ENCODE results near the gene SLC25A23.

DNA sequence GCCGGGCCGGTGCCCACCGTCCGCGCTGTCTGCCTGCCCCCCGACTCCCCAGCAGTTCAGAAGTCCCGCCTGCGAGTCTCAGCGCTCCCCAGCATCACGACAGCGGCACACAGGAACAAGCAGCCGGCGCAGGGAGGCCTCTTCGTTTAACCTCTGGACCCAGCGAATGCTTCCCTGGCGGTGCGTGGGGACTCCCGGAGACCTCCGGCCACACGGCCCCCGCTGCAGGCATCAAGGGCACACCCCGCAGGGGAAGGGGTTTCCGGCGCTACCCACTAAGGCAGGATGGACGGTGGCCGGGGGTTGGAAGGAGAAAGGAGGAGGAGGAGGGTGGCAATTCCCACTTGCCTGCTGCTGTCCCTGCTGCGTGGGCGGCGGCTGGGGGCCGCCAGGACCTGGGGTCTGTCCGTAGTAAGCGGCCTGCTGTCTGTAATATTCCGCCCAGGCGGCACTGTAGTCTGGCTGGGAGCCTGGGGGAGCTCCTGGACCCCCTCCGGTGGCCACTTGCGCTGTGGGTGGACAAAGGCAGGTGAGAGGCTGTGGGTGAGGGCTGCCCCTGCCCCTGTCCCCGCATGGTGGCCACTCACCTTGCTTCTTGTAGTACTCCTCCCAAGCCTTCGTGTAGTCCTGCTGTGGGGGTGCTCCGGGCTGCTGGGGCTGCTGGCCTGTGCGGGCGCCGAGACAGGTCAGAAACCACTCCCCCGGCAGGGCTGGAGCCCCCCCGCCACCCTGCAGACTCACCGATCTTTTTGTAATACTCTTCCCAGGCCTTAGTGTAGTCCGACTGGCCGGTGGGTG lies 44.6 kb downstream of the SLC25A23 start:
- TF ChIP-seq, protein P1, sequence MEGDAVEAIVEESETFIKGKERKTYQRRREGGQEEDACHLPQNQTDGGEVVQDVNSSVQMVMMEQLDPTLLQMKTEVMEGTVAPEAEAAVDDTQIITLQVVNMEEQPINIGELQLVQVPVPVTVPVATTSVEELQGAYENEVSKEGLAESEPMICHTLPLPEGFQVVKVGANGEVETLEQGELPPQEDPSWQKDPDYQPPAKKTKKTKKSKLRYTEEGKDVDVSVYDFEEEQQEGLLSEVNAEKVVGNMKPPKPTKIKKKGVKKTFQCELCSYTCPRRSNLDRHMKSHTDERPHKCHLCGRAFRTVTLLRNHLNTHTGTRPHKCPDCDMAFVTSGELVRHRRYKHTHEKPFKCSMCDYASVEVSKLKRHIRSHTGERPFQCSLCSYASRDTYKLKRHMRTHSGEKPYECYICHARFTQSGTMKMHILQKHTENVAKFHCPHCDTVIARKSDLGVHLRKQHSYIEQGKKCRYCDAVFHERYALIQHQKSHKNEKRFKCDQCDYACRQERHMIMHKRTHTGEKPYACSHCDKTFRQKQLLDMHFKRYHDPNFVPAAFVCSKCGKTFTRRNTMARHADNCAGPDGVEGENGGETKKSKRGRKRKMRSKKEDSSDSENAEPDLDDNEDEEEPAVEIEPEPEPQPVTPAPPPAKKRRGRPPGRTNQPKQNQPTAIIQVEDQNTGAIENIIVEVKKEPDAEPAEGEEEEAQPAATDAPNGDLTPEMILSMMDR (IDR thresholded peaks at IDR 0.05), result no peak
- TF ChIP-seq POLR2A (IDR thresholded peaks at IDR 0.05) (no peak), EP300 (IDR thresholded peaks at IDR 0.05) (no peak)

Data from ovary (tissue), 3 donors.